Medulla oblongata (tissue), 1 donor: ENCODE data around the gene ZNF655.

Experiments
- DNase-seq: peaks from one replicate; pipeline ENCODE4 v3.0.0-alpha.2; 2015; ENCODE audit errors: extremely low spot score

The ZNF655 gene

DNA sequence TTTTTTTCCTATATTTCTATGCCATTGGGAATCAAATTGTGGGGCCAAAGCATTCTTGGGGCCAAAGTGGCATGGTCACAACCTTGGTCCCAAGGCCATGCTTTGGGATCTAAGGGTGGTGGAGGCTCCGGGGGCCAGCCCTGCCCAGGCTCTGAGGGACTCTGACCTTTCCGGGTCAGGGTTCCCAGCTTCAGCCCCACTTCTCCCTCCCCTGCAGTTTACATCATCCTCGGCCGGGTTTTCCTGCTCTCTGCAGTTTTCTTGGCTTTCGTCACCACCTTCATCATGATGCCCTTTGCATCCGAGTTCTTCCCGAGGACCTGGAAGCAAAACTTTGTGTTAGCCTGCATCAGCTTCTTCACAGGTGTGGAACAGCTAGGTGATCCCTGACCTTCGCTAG is 48.1 kb downstream of the ZNF655 start:
- DNase-seq, result no peak

DNA sequence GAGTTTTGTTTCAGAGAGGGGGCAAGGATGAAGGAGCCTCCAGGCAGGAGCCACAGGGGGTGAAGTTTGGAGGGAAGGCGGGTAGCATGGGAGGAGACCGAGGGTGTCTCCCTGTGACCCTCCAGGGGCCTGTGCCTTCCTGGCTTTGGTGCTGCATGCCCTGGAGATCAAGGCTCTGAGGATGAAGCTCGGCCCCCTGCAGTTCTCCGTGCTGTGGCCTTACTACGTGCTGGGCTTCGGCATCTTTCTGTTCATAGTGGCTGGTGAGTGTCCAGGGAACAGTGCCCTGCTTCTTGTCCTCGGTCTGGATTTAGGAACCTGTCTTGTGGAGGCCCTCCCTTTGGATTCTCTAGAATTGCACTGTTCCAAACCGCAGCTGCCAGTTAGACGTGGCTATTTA is 49.1 kb downstream of the ZNF655 start:
- DNase-seq, result no peak

DNA sequence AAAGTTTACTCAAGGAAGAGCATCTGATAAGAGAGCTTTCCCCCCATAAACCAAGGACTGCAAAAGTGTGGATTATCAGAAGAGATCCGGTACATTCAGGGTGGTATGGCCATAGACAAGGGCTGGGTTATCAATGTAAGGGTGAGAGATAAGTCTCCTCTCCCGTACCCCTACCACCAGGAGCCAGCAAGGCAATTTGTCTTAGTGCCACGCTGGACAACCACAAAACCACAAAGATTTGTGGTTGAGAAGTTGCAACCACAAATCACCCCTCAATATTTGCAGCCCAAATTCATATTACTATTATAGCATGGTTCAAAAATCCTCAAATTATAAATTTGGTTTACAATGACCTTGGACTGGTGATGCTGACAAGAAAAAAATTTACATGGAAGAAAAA is 56.1 kb downstream of the ZNF655 start:
- no peak for DNase-seq

DNA sequence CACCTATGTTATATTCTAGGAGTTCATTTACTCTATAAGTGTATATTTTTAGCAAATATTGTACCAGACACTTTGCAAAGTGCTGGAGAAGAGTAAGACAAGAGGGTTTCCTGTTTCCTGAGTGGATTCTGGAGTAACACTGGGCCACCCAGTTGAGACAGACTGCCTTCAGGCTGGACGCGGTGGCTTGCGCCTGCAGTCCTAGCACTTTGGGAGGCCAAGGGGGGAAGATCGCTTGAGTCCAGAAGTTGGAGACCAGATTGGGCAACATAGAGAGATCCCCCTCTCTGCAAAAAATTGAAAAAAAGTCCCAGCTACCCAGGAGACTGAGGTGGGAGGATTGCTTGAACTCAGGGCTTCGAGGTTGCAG is 57.5 kb downstream of the ZNF655 start:
- DNase-seq, result no peak

DNA sequence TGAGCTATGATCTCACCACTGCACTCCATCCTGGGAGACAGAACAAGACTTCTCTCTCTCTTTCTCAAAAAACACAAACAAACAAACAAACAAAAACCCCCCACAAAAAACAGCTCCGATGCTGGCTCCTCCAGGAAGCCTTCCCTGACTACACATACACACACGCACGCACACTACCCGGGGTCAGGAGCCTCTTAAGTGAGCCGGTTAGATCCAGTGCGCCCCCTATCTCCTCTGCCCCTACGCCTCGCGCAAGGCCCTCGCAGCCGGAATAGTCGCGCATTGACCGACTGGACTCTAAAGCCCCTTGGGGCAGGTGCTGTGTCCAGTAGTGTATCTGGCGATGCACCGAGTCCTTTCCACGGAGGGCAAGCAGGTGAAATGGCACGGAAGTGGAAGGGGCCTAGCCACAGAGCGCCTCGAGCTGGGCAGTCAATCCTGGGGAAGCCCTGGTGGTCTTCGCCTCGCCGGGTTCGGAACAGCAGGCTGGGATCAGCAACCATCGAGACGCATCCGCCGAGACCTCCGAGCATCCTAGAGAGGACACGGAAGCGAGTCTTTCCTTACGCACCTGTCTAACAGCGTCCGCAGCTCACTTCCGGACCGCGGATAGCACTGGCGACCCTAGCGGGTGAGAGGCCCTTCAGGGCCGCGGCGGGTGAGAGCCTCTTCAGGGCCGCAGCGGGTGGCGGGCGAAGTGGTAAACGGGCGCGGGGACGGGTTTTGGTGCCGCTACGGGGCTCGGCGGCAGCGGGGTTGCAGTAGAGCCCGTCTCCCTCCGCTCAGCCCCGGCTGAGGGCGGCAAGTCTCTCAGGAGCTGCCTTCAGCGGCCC is 58.1 kb downstream of the ZNF655 start, which contains the start of gene ZSCAN25:
ZSCAN25 (plus strand) TSS at position 588 of the 833 bp plus-strand sequence. CDS start 2,661 bp downstream, outside the sequence.
- peak; percentile 88 for DNase-seq

DNA sequence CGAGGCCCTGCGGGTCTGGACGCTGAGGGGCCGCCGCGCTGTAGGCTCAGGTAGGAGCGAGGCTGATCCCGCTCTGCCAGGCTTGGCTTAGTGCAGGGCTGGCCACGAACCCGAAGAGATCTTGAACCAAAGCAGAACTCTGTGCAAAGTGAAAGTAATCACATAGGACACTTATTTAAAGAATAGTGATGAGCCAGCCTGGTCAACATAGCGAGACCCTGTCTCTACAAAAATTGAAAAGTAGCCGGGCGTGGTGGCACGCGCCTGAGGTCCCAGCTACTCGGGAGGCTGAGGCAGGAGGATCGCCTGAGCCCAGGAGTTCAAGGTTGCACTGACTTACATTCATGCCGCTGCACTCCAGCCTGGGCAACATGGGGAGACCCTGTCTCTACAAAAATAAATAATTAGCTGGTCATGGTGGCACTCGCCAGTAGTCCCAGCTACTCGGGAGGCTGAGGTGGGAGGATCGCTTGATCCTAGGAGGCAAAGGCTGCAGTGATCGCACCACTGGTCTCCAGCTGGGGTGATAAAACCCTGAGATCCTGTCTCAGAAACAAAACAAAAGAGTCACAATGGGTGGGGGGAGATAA is 58.8 kb downstream of the ZNF655 start:
- DNase-seq, result no peak

DNA sequence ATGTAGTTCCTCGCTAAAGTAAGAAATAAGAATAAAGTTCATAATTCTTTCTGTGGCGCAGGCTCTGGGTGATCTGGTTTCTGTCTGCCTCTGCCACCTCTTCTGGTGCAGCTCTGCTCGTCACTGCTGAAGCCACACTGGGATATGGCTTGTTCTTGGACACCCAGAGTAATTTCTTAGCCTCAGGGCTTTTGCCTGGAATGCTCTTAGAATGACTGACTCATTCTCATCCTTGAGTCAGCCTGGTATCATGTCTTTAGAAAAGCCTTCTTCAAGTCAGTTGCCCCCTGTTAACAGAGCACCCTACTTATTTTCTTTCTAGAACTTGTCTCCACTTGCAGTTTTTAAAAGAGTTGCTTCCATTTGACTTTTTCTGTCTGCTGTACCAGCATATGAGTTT is 60.3 kb downstream of the ZNF655 start:
- no peak for DNase-seq

DNA sequence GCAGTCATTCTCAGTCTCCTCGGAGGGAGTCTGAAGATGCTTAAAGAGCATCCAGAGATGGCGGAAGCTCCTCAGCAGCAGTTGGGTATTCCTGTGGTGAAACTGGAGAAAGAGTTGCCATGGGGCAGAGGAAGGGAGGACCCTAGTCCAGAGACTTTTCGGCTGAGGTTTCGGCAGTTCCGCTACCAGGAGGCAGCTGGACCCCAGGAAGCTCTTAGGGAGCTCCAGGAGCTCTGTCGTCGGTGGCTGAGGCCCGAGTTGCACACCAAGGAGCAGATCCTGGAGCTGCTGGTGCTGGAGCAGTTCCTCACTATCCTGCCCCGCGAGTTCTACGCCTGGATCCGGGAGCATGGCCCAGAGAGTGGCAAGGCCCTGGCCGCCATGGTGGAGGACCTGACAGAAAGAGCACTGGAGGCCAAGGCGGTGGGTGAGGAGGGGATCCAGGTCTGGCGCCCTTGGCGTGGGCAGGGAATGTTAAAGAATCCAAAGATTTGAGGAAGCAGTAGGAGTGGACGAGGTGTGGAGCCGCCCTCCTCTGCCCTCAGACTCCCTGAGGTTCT is 61.2 kb downstream of the ZNF655 start:
- no peak for DNase-seq

DNA sequence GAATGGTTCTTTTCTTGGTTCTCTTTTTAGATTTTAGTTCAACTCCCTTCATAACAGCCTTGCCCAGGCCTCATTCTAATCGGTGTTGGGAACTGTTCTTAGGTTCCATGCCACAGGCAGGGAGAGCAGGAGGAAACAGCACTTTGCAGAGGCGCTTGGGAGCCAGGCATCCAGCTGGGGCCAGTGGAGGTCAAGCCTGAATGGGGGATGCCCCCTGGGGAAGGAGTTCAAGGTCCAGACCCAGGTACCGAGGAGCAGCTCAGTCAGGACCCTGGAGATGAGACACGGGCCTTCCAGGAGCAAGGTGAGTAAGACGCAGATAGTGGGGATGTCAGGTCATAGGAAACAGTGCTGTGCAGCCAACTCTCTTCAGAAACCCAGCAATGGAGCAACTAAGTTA is 62.8 kb downstream of the ZNF655 start:
- no peak for DNase-seq

DNA sequence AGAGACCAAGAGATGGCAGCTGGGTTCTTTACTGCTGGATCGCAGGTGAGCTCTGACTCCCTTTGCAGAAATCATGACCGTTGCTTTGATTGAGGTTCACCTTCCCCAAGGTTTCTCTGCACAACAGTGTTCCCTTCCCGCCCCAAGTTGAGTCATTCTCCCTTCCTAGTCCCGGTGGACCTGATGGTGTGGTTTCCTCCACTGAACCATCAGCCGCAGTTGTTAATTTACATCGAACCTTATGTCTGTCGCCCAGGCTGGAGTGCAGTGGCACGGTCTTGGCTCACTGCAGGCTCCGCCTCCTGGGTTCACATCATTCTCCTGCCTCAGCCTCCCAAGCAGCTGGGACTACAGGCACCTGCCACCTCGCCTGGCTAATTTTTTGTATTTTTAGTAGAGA is 64.2 kb downstream of the ZNF655 start:
- DNase-seq, result no peak

DNA sequence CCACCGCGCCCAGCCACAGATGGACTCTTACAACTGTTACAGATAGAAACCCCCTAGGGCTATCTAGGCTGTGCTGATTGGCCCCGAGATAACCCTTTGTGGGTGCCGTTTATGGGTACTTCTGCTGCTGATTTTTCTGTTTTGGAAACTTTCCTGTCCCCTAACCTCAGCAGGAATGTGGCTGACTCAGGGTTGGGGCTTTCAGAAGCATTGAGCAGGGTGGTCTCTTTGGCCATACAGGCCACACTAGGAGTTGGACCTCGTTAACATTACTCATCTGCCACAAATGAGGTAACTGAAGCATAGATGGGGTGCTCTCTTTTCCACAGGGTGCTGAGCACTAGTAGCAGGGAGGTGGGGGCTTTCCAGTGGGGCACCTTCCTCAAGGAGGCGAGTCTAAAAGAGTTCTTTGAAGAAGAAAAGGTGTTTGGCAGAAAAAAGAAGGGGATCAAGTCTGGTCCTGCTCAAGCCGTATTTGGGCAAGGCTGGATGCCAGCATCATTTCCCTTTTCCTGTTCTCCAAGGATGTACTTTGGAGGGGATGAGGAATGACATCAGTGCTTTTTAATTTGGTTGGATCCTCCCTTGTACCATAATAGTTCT is 64.8 kb downstream of the ZNF655 start:
- DNase-seq, result no peak

DNA sequence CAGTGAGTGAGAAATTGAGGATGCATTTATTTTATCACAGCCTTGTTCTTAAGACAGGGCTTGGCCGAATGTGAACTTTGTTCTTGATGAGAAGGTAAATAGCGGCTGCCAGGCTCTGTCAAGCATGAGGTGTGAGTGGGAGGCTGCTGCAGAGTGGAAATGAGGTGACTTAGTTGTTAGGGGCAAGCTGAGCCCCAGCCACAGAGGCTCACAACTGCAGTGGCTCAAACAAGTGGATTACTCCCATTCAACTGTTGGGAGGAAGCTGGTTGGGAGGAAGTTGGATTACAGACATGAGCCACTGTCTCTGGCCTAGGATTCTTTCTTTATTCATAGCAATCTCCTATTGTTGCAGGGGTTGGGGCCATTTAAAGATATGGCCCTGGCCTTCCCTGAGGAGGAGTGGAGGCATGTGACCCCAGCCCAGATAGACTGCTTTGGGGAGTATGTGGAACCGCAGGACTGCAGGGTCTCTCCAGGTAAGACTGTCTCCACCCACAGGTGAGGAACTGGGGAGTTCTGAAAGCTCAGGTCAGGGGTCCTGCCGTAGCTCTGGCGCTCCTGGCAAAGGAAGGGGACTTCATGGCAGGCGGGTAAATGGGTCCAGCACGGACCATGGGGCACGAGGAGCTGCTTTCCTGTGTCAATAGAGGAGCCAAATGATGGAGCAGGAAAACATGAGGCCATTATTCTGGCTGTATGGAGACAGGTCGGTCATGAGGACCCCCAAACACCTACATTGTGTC is 65.4 kb downstream of the ZNF655 start:
- no peak for DNase-seq

DNA sequence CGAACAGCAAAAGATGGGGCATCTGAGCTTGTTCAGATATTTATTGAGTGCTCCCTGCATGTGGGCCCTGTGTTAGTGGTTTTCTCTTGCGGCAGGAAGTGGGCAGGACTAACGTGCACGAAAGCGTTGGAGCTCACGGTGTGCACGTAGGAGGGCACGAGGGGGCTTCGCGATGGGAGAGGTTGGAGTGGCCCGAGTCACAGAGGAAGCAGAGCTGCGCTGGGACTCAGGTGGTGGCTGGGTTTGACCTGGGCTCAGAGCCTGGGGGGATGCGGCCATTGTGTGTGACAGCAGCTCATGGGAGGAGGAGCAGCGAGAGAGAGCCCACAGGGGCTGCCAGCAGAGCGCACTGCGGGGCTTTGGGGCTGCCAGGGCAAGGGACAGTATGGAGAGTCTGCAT is 66.0 kb downstream of the ZNF655 start:
- no peak for DNase-seq

DNA sequence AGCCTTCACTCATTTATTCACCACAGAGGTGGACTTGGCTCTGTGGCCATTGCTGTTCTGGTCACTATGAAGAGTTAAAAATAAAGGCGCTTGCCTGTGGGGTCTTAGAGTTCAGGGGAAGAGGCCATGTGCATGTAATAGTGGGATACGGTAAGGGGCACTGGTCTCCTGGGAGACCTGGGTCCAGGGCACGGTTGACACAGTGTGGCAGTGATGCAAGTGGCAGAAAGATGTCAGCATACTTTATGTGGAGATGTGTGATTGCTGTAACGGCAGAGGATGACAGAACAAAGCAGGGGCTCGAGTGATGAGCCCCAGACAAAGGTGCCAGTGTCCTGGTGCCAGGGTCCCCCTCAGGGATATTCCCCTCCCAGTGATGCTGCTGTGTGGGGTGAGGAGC is 66.9 kb downstream of the ZNF655 start:
- no peak for DNase-seq

DNA sequence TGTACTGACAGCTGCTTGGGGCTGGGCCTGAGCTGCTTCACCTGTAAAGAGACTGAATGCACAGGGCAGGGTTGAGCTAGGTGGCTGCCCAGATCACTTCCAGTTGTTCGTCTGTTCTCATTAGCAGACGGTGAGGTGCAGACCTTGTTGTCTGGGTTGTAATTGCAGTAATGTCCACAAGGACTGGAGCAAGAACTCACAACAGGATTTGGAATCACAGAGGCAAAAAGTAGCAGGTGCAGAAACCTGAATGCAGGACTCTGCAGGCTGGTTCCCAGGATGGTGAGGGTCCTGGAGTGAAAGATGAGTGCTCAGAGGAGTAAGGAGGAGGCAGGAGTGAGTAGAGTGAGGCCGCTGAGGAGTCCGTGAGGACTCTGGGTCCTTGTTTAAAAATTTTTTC is 67.5 kb downstream of the ZNF655 start:
- no peak for DNase-seq
